GM23338 (cell line): ENCODE data around the gene MEGF6. TPM values are rescaled to one million over a fixed set of nuclear protein-coding genes. Genes with fewer than 3 reads are reported as not detected.

Source experiments
- CTCF ChIP-seq, 2 experiments: fragments of 200-600 bp in 1 of 2; sonication (generic) in 1 of 2; conservative IDR thresholded peaks; 2 replicates each; pipeline versions ENCODE4 v1.5.1 to v1.6.1; 2016 to 2017; ENCODE audit warnings: antibody characterized with exemption in 2 of 2, low read depth in 2 of 2, mild to moderate bottlenecking in 2 of 2, moderate library complexity in 1 of 2
- EZH2 ChIP-seq: fragments of 200-600 bp; sonication (generic); IDR thresholded peaks from one replicate; pipeline ENCODE4 v1.8.0; 2017; ENCODE audit warnings: antibody characterized with exemption, mild to moderate bottlenecking, low read depth; ENCODE audit not compliant: unreplicated experiment
- JUNB ChIP-seq: IDR thresholded peaks from one replicate; pipeline ENCODE4 v1.6.1; 2016; ENCODE audit warnings: antibody characterized with exemption; ENCODE audit not compliant: unreplicated experiment
- NANOG ChIP-seq: IDR thresholded peaks from 2 replicates; pipeline ENCODE4 v1.6.1; 2016; ENCODE audit warnings: antibody characterized with exemption, borderline replicate concordance
- POLR2AphosphoS5 ChIP-seq: IDR thresholded peaks from 2 replicates; pipeline ENCODE4 v1.6.1; 2016; ENCODE audit warnings: antibody characterized with exemption, low read depth
- ZNF462 ChIP-seq: fragments of 250-450 bp; sonication (Bioruptor Pico); IDR thresholded peaks from 2 replicates; pipeline ENCODE4 v1.5.0; 2020; ENCODE audit warnings: mild to moderate bottlenecking, moderate library complexity
- polyA plus RNA-seq: library from polyadenylated mRNA; unstranded; fragments of >200 nt; fragmentation: Nextera tagmentation; extraction: Ambion mirVana; gene quantifications from 2 replicates; pipeline ENCODE4 v1.2.1, GENCODE V29; 2016
- total RNA-seq: library from RNA; depleted of rRNA; stranded (reverse); fragments of >200 nt; shearing (Covaris generic); gene quantifications from 2 replicates; pipeline ENCODE4 v1.2.3, GENCODE V29; 2014
- TF ChIP-seq, protein P1 (sequence below): IDR thresholded peaks from 2 replicates; pipeline ENCODE4 v1.6.1; 2016; ENCODE audit warnings: antibody characterized with exemption

The MEGF6 gene
- total and polyA plus RNA-seq, 2 experiments from 2014 or later = 4.0 to 21.4 TPM

GRCh38 chr1:3469849-3470649 is 141.3 kb downstream of the MEGF6 start (continued):
- TF ChIP-seq ZNF462 = no peak
- no peak for TF ChIP-seq CTCF (conservative IDR thresholded peaks at IDR 0.05; ENCODE audit: low read depth in 2 of 2)
- TF ChIP-seq EZH2 = no peak
- no peak for TF ChIP-seq NANOG
- TF ChIP-seq POLR2AphosphoS5 = no peak
- TF ChIP-seq, protein P1, sequence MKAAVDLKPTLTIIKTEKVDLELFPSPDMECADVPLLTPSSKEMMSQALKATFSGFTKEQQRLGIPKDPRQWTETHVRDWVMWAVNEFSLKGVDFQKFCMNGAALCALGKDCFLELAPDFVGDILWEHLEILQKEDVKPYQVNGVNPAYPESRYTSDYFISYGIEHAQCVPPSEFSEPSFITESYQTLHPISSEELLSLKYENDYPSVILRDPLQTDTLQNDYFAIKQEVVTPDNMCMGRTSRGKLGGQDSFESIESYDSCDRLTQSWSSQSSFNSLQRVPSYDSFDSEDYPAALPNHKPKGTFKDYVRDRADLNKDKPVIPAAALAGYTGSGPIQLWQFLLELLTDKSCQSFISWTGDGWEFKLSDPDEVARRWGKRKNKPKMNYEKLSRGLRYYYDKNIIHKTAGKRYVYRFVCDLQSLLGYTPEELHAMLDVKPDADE = no peak
- TF ChIP-seq JUNB = no peak
